Measurements from ENCODE around the gene MPG.
"Not testable (repeated sequence)": the region's sequence is repeated elsewhere in the genome, so short reads cannot be mapped to it uniquely, and the experiment has no call there.

GRCh38 chr16:123558-124350, 45.7 kb downstream of the MPG start:
- not testable (repeated sequence) for TF ChIP-seq L3MBTL2 (conservative IDR thresholded peaks at IDR 0.05); BHLHE40 (IDR thresholded peaks at IDR 0.05; ENCODE audit: borderline replicate concordance); HDGF (IDR thresholded peaks at IDR 0.05; ENCODE audit: borderline replicate concordance); TARDBP (IDR thresholded peaks at IDR 0.05); NFRKB (IDR thresholded peaks at IDR 0.05); LEF1 (IDR thresholded peaks at IDR 0.05; ENCODE audit: borderline replicate concordance); SP1 (IDR thresholded peaks at IDR 0.05); FOXA1 (IDR thresholded peaks at IDR 0.05); FOXM1 (IDR thresholded peaks at IDR 0.05; ENCODE audit: borderline replicate concordance); ELF4 (IDR thresholded peaks at IDR 0.05); ZNF384 (IDR thresholded peaks at IDR 0.05)
